Activated B cell treated with CpG ODN at 0.5 μM for 24 hours (primary cell): ENCODE data around the gene CD300LF. TPM values are rescaled to one million over a fixed set of nuclear protein-coding genes. Genes with fewer than 3 reads are reported as not detected.

Experiments used
- ATAC-seq: fragments of 200-7000 bp; cut with Tn5 transposase; one replicate; pipeline ENCODE4 v1.10.0; 2021; ENCODE audit warnings: low read depth, mild to moderate bottlenecking, moderate library complexity
- CTCF ChIA-PET: fragments of 350-600 bp; sonication (Branson Sonifier 250); formaldehyde crosslinking; loops from one replicate; lab custom pipeline; 2021; ENCODE audit warnings: antibody characterized with exemption; lab: Charles Lee
- POLR2A ChIA-PET: fragments of 350-600 bp; sonication (Branson Sonifier 250); formaldehyde crosslinking; loops from one replicate; lab custom pipeline; 2021; ENCODE audit warnings: antibody characterized with exemption; lab: Charles Lee
- DNase-seq: peaks from one replicate; pipeline ENCODE4 v3.0.0; 2022
- H3K27ac Mint-ChIP-seq: one replicate; pipeline ENCODE4 v1.8.0; 2020; ENCODE audit warnings: mixed read lengths
- H3K27me3 Mint-ChIP-seq: one replicate; pipeline ENCODE4 v1.8.0; 2021; ENCODE audit warnings: mixed read lengths
- H3K36me3 Mint-ChIP-seq: one replicate; pipeline ENCODE4 v1.8.0; 2021; ENCODE audit warnings: low read depth, mixed read lengths
- H3K4me1 Mint-ChIP-seq: one replicate; pipeline ENCODE4 v1.8.0; 2021; ENCODE audit warnings: mixed read lengths
- H3K4me3 Mint-ChIP-seq: one replicate; pipeline ENCODE4 v1.8.0; 2020; ENCODE audit warnings: mild to moderate bottlenecking, mixed read lengths
- H3K9me3 Mint-ChIP-seq: one replicate; pipeline ENCODE4 v1.8.0; 2020; ENCODE audit warnings: mixed read lengths
- intact Hi-C: fragments of 100-400 bp; cut with micrococcal nuclease; formaldehyde crosslinking; loops from one replicate; pipeline ENCODE4 v1.15.1; 2024
- total RNA-seq: library from RNA; stranded (reverse); gene quantifications from 2 replicates; pipeline ENCODE4 v1.2.3, GENCODE V29; 2022
- TF ChIP-seq, protein P1 (sequence below): fragments of 200-600 bp; IDR thresholded peaks from one replicate; pipeline ENCODE4 v1.8.0; 2022; ENCODE audit warnings: antibody characterized with exemption, mild to moderate bottlenecking

CD300LF gene
- total RNA-seq, 1 donor from 2014 or later: 0.33 TPM

DNA sequence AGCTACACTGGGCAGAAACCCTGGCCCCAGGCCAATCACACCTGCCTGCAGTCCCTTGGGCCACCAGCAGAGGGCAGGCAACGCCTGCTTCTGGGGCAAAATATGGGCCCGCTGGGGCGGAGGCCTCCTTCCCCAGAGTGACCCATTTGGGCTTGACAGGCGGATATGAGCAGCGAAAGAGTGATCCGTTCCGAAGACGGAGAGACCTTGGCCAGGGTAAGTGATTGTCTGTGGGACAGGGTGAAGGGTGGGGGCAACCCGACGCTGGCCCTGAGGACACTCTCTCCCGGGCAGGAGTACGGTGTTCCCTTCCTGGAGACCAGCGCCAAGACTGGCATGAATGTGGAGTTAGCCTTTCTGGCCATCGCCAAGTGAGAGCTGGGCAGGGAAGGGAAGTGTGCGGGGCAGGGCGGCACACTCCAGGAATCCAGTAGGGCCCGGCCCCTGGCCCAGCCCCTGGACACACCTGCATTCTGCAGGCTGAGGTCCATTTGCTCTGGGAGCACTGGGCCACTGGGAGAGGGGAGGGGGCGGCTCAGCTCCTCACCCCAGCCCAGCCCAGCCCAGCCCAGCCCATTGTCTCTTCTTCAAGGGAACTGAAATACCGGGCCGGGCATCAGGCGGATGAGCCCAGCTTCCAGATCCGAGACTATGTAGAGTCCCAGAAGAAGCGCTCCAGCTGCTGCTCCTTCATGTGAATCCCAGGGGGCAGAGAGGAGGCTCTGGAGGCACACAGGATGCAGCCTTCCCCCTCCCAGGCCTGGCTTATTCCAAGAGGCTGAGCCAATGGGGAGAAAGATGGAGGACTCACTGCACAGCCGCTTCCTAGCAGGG, 32.2 kb upstream of the CD300LF start:
- TF ChIP-seq, protein P1, sequence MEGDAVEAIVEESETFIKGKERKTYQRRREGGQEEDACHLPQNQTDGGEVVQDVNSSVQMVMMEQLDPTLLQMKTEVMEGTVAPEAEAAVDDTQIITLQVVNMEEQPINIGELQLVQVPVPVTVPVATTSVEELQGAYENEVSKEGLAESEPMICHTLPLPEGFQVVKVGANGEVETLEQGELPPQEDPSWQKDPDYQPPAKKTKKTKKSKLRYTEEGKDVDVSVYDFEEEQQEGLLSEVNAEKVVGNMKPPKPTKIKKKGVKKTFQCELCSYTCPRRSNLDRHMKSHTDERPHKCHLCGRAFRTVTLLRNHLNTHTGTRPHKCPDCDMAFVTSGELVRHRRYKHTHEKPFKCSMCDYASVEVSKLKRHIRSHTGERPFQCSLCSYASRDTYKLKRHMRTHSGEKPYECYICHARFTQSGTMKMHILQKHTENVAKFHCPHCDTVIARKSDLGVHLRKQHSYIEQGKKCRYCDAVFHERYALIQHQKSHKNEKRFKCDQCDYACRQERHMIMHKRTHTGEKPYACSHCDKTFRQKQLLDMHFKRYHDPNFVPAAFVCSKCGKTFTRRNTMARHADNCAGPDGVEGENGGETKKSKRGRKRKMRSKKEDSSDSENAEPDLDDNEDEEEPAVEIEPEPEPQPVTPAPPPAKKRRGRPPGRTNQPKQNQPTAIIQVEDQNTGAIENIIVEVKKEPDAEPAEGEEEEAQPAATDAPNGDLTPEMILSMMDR: peak; percentile 89
- POLR2A ChIA-PET: interaction anchor here (1.2 to 6.7 kb wide), 5 partner anchors 8 to 26 kb away, joined by 3 to 76 read pairs (median 5); partner anchors contain the start of gene RAB37
- H3K4me1 Mint-ChIP-seq: peaks cover 65% of the 10 kb centered on the region

DNA sequence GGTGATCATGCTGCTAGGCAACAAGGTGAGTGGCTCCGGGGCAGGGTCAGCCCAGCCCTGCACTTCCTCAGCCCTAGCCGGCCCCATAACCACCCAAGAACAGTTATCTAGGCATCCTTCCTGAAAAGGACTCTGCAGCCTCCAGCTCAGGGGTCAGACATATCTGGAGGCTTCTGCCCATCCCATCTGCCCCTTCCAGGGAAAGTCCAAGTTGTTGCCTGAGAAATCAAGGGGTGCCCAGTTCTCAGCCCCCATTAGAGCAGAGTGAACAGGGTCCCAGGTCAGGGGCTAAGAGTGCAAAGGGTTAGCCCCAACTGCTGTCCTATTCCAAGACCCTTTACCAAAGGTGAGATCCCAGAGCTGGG, 31.6 kb upstream of the CD300LF start:
- ChIA-PET CTCF (interaction anchor here (0.7 to 4.4 kb wide), 13 partner anchors 9 to 214 kb away, joined by 3 to 53 read pairs (median 10); partner anchors contain the start of gene GRIN2C), POLR2A (interaction anchor here (1.2 to 1.3 kb wide), 2 partner anchors 19 to 26 kb away, joined by 3 to 5 read pairs; no protein-coding TSS in a partner anchor)
- ATAC-seq (no peak), DNase-seq (no peak)
- intact Hi-C loops: loop anchor here (1.0 to 2.0 kb wide), 5 partner anchors 14 to 214 kb away; no protein-coding TSS in a partner anchor
- no peaks in the 10 kb centered on the region for H3K27me3 Mint-ChIP-seq
- H3K9me3 Mint-ChIP-seq: no peaks in the 10 kb centered on the region
- H3K36me3 Mint-ChIP-seq: no peaks in the 10 kb centered on the region
- no peak overlapping the region for H3K4me3 Mint-ChIP-seq
- H3K4me1 Mint-ChIP-seq: peaks cover 64% of the 10 kb centered on the region
- H3K27ac Mint-ChIP-seq: peak overlapping the region; percentile 70
- TF ChIP-seq, protein P1: no peak

More for the DNA sequence above, 32.2 kb upstream of the CD300LF start:
- Mint-ChIP-seq H3K9me3 (no peaks in the 10 kb centered on the region), H3K27me3 (no peaks in the 10 kb centered on the region), H3K4me3 (peak overlapping the region; percentile 50), H3K36me3 (no peaks in the 10 kb centered on the region), H3K27ac (peak overlapping the region; percentile 65)
- CTCF ChIA-PET: interaction anchor here (0.7 to 4.4 kb wide), 19 partner anchors 8 to 214 kb away, joined by 3 to 53 read pairs (median 9); partner anchors contain the start of genes GRIN2C and RAB37
- intact Hi-C loops: loop anchor here (1.0 to 2.0 kb wide), 5 partner anchors 14 to 213 kb away; no protein-coding TSS in a partner anchor
- peak; percentile 15 for ATAC-seq
- peak; percentile 86 for DNase-seq

DNA sequence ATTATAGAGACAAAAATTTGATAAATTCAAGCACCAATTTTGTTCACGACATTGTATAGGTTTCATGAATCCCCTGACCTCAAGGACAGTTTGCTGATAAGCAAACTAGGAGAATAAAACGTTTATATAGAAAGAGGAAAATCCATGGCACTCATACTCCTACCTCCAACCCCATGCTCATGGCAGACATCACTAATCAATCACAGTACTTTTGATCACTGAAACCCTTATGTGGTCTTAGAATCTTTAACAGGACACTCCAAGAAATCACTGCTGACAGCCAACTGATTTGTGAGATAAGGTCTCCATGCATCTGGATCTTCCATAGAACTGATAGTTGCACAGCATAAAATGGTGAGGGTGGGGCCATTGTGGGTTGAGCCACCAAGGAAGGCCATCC, 31.0 kb upstream of the CD300LF start:
- no peak for DNase-seq
- peaks cover 69% of the 10 kb centered on the region for H3K4me1 Mint-ChIP-seq
- TF ChIP-seq, protein P1: no peak
- intact Hi-C loops: loop anchor here (1.0 to 2.0 kb wide), 5 partner anchors 15 to 215 kb away; no protein-coding TSS in a partner anchor
- ChIA-PET CTCF (interaction anchor here (0.8 to 4.4 kb wide), 5 partner anchors 26 to 215 kb away, joined by 3 to 53 read pairs (median 29); partner anchors contain the start of gene GRIN2C), POLR2A (interaction anchor here (1.2 kb wide), 1 partner anchor 27 kb away, joined by 3 read pairs; no protein-coding TSS in a partner anchor)
- H3K27me3 Mint-ChIP-seq: no peaks in the 10 kb centered on the region
- no peaks in the 10 kb centered on the region for H3K9me3 Mint-ChIP-seq
- H3K27ac Mint-ChIP-seq: peak overlapping the region; percentile 70
- no peaks in the 10 kb centered on the region for H3K36me3 Mint-ChIP-seq
- no peak for ATAC-seq
- H3K4me3 Mint-ChIP-seq: no peak overlapping the region

DNA sequence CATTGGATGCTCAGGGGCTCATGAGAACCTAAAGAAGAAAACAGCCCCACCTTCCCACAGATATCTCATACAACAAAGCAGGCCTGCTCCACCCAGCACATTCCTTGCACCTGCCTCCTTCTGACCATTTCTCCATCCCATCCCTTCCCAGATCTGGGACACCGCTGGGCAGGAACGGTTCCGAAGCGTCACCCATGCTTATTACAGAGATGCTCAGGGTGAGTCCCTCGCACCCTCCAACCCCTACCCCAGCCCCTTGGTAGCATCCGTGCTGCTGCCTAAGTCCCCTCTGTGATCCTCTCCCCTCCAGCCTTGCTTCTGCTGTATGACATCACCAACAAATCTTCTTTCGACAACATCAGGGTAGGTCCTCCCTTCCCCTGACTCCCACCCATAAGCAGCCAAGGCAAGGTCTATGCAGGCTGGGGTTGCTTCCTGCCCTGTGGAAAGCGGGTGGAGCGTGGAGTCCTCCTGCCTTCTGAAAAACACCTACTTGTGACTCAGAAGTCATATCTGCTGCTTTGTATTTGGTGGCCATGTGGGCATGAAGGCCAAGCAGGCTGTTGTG, 30.3 kb upstream of the CD300LF start:
- Mint-ChIP-seq H3K9me3 (no peaks in the 10 kb centered on the region), H3K27ac (peak overlapping the region; percentile 73)
- CTCF ChIA-PET: interaction anchor here (0.6 to 2.5 kb wide), 5 partner anchors 16 to 122 kb away, joined by 3 to 25 read pairs (median 8); no protein-coding TSS in a partner anchor

More for the DNA sequence above, 30.3 kb upstream of the CD300LF start:
- intact Hi-C loops: no loop called here
- peak overlapping the region; percentile 46 for H3K4me3 Mint-ChIP-seq
- ATAC-seq (no peak), DNase-seq (no peak)
- no peaks in the 10 kb centered on the region for H3K36me3 Mint-ChIP-seq
- TF ChIP-seq, protein P1: no peak
- H3K4me1 Mint-ChIP-seq: peaks cover 76% of the 10 kb centered on the region
- H3K27me3 Mint-ChIP-seq: no peaks in the 10 kb centered on the region
- POLR2A ChIA-PET: interaction anchor here (1.2 to 1.8 kb wide), 3 partner anchors 27 to 130 kb away, joined by 4 to 10 read pairs (median 6); partner anchors contain the start of gene FDXR
